Mesendoderm (in vitro differentiated cells): ENCODE data around the gene MAFB. TPM values are rescaled to one million over a fixed set of nuclear protein-coding genes. Genes with fewer than 3 reads are reported as not detected.
A peak's percentile ranks its signal among the peaks of the same experiment; 100 is the strongest.
"Not testable (repeated sequence)": the region's sequence is repeated elsewhere in the genome, so short reads cannot be mapped to it uniquely, and the experiment has no call there.

Source experiments
- DNase-seq: peaks from one replicate; pipeline ENCODE4 v3.0.0; 2013
- H2AK5ac ChIP-seq: 2 replicates; pipeline ENCODE4 v1.6.1; 2013; ENCODE audit warnings: low read length, inconsistent platforms
- H2BK120ac ChIP-seq: 2 replicates; pipeline ENCODE4 v1.6.1; 2013; ENCODE audit warnings: low read depth, mild to moderate bottlenecking, low read length, moderate library complexity, mixed read lengths
- H2BK15ac ChIP-seq: replicated peaks from 2 replicates; pipeline ENCODE4 v1.6.1; 2013; ENCODE audit warnings: low read depth, mild to moderate bottlenecking, moderate library complexity
- H2BK5ac ChIP-seq: 2 replicates; pipeline ENCODE4 v1.6.1; 2013; ENCODE audit warnings: low read length, inconsistent platforms
- H3K18ac ChIP-seq: 2 replicates; pipeline ENCODE4 v1.6.1; 2013; ENCODE audit warnings: mild to moderate bottlenecking, low read length, mixed read lengths
- H3K23ac ChIP-seq: one replicate; pipeline ENCODE4 v1.6.1; 2013; ENCODE audit warnings: low read length
- H3K27ac ChIP-seq: 2 replicates; pipeline ENCODE4 v1.5.1; 2013; ENCODE audit warnings: low read depth, mild to moderate bottlenecking, inconsistent platforms, low read length, moderate library complexity
- H3K27me3 ChIP-seq: 2 replicates; pipeline ENCODE4 v1.6.1; 2013; ENCODE audit warnings: low read length, control low read depth, mild to moderate bottlenecking, inconsistent platforms; ENCODE audit not compliant: insufficient read depth, poor library complexity
- H3K36me3 ChIP-seq: 2 replicates; pipeline ENCODE4 v1.6.1; 2013; ENCODE audit warnings: low read length, inconsistent platforms; ENCODE audit not compliant: control insufficient read depth, insufficient read depth
- H3K4ac ChIP-seq: one replicate; pipeline ENCODE4 v1.6.1; 2013; ENCODE audit warnings: low read depth, mild to moderate bottlenecking, low read length, moderate library complexity
- H3K4me1 ChIP-seq: 2 replicates; pipeline ENCODE4 v1.6.1; 2013; ENCODE audit warnings: low read depth, low read length, inconsistent platforms; ENCODE audit not compliant: control insufficient read depth
- H3K4me2 ChIP-seq: 2 replicates; pipeline ENCODE4 v1.6.1; 2013; ENCODE audit warnings: low read length
- H3K4me3 ChIP-seq: 2 replicates; pipeline ENCODE4 v1.5.1; 2013; ENCODE audit warnings: mild to moderate bottlenecking, low read length
- H3K56ac ChIP-seq: one replicate; pipeline ENCODE4 v1.6.1; 2013; ENCODE audit warnings: low read length
- H3K79me1 ChIP-seq: 2 replicates; pipeline ENCODE4 v1.6.1; 2013; ENCODE audit warnings: low read length, inconsistent platforms
- H3K79me2 ChIP-seq: 2 replicates; pipeline ENCODE4 v1.6.1; 2013; ENCODE audit warnings: mild to moderate bottlenecking, low read length; ENCODE audit not compliant: control insufficient read depth, insufficient read depth
- H3K9ac ChIP-seq: 2 replicates; pipeline ENCODE4 v1.6.1; 2013; ENCODE audit warnings: low read length, inconsistent platforms
- H4K5ac ChIP-seq: one replicate; pipeline ENCODE4 v1.6.1; 2013; ENCODE audit warnings: low read length
- H4K8ac ChIP-seq: one replicate; pipeline ENCODE4 v1.6.1; 2013; ENCODE audit warnings: low read depth, mild to moderate bottlenecking, control low read depth, low read length, moderate library complexity
- WGBS: extraction: QIAGEN DNeasy Blood & Tissue Kit; methylation state at CpG from one replicate; pipeline ENCODE4 v1.1.7; 2013; ENCODE audit warnings: low lambda C conversion rate, missing lambda C conversion rate; ENCODE audit not compliant: insufficient coverage; ENCODE audit errors: extremely low coverage; 5-methylcytosine and 5-hydroxymethylcytosine counted together
- polyA plus RNA-seq, 2 experiments: library from polyadenylated mRNA; stranded (reverse); fragments of 200-250 nt; gene quantifications; one replicate each; pipeline ENCODE4 v1.2.3, GENCODE V29; 2013

The MAFB gene
- polyA plus RNA-seq (2013, experiment 1 of 2), result 5.2 TPM
- polyA plus RNA-seq (2013, experiment 2 of 2), result 4.7 TPM

DNA sequence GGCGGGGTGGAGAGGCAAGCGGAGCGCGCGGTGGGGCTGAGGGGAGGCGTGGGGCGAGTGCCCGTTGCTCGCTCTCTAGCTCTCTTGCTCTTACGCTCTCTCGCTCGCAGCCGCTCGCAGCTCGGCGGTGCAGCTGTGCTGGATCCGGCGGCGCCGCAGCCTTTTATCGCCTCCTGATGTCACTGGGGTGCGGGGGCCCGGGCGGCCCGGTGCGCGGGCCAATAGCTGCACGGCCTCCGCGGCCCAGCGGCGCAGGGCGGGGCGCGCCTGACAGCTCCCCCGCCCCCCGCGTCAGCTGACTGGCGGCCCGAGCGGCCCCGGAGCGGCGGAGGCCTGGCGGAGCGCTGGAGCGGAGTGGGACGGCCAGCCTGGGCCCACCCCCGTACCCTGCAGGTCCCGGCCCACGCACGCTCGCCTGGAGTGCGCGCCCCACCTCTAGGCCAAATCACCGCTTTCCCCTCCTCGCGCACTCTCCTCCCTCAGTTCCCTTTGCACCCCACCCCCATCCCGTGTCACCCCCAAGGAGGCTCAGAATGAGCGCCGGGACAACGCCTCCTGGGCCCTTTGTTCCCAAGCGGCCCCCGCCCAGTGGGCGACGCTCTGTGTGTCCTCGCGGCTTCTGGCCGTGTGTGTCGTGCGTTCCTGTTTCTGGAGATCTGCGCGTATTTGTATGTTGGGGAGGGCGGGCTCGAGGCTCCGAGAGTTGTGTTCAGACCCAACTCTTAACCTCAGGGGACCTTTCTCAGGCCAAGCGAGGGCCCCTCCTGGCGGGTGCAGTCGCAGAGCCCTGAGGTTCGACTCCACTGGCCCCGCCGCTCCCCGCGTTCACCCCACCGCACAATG is at the start of gene MAFB:
Gene MAFB (minus strand): TSS at position 137 of the 843 bp plus-strand sequence. CDS start 386 bp downstream, outside the sequence.
- Histone ChIP-seq H3K4me1 (no peaks in the 10 kb centered on the region), H2BK5ac (no peak within 1 kb of the TSS), H2BK120ac (no peak within 1 kb of the TSS), H3K4ac (peak within 1 kb of the TSS; percentile 49), H2AK5ac (no peak within 1 kb of the TSS), H3K56ac (peak within 1 kb of the TSS; percentile 87), H3K27ac (no peak within 1 kb of the TSS), H4K5ac (no peak within 1 kb of the TSS), H4K8ac (no peak within 1 kb of the TSS), H2BK15ac (no peak within 1 kb of the TSS), H3K4me3 (peak within 1 kb of the TSS; percentile 24), H3K18ac (peak within 1 kb of the TSS; percentile 28), H3K27me3 (peaks cover 73% of the 10 kb centered on the region), H3K9ac (peak within 1 kb of the TSS; percentile 81), H3K36me3 (no peaks in the 10 kb centered on the region), H3K23ac (no peak within 1 kb of the TSS), H3K4me2 (peak within 1 kb of the TSS; percentile 98), H3K79me2 (no peaks in the 10 kb centered on the region), H3K79me1 (no peaks in the 10 kb centered on the region)
- no CpG with 5 or more reads among the region's 85 CpGs for WGBS
- DNase-seq, result peak; percentile 88

DNA sequence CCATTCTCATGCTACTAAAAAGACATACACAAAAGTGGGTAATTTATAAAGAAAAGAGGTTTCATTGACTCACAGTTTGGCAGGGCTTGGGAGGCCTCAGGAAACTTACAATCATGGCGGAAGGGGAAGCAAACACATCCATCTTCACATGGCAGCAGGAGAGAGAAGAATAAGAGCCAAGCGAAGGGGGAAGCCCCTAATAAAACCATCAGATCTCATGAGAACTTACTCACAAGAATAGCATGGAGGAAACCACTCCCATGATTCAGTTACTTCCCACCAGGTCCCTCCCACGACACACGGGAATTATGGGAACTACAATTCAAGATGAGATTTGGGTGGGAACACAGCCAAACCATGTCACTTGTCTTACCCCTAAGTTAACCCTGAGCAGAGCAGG is 47.4 kb upstream of the MAFB start:
- not testable (repeated sequence) for H4K5ac ChIP-seq, H3K27ac ChIP-seq, H3K4me3 ChIP-seq, H3K79me2 ChIP-seq, H3K18ac ChIP-seq, H3K23ac ChIP-seq, H3K56ac ChIP-seq, H3K9ac ChIP-seq, H3K4ac ChIP-seq, H2BK15ac ChIP-seq, DNase-seq, H3K4me1 ChIP-seq, H4K8ac ChIP-seq, H2BK120ac ChIP-seq, H3K79me1 ChIP-seq, H3K27me3 ChIP-seq, H2BK5ac ChIP-seq, H2AK5ac ChIP-seq, H3K36me3 ChIP-seq, H3K4me2 ChIP-seq
- no CpG with 5 or more reads among the region's 4 CpGs for WGBS

DNA sequence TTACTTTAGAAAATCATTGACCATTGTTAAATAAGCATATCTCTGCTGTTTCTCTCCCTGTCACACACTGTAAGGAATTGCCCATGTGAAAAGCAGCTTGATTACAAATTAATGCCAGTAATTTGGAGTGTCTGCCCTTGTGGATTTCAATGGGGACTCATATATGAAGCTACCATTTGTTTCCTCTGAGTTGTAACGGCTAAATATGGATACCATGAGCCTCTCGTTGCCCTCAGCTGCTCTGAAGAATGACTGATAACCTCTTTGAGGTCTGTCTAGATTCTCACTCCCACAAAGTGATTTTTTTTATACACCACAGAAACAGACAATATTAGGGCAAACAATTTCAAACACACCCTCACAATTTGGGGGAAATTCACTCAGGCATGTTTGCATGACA is 40.0 kb upstream of the MAFB start:
- H3K27ac ChIP-seq, result no peak overlapping the region
- H3K18ac ChIP-seq, result no peak overlapping the region
- H3K4ac ChIP-seq, result no peak overlapping the region
- H4K5ac ChIP-seq, result no peak overlapping the region
- no peak overlapping the region for H2BK120ac ChIP-seq
- no peaks in the 10 kb centered on the region for H3K79me2 ChIP-seq
- H3K9ac ChIP-seq, result no peak overlapping the region
- H3K4me2 ChIP-seq, result no peak overlapping the region
- no peaks in the 10 kb centered on the region for H3K27me3 ChIP-seq
- no peak overlapping the region for H2BK15ac ChIP-seq
- H3K36me3 ChIP-seq, result no peaks in the 10 kb centered on the region
- no peak overlapping the region for H3K4me3 ChIP-seq
- H2BK5ac ChIP-seq, result no peak overlapping the region
- no peak overlapping the region for H3K56ac ChIP-seq
- H4K8ac ChIP-seq, result no peak overlapping the region
- H2AK5ac ChIP-seq, result no peak overlapping the region
- no peaks in the 10 kb centered on the region for H3K4me1 ChIP-seq
- H3K79me1 ChIP-seq, result no peaks in the 10 kb centered on the region
- H3K23ac ChIP-seq, result no peak overlapping the region
- no peak for DNase-seq
- no CpG with 5 or more reads among the region's 2 CpGs for WGBS

GRCh38 chr20:40728470-40728869 is 39.4 kb upstream of the MAFB start:
- no CpG with 5 or more reads among the region's 1 CpG for WGBS
- H3K27me3 ChIP-seq, result no peaks in the 10 kb centered on the region
- no peak overlapping the region for H4K5ac ChIP-seq
- no peak overlapping the region for H3K23ac ChIP-seq
- no peak overlapping the region for H3K4ac ChIP-seq
- no peak overlapping the region for H3K56ac ChIP-seq
- H2BK5ac ChIP-seq, result no peak overlapping the region
- no peak overlapping the region for H2BK15ac ChIP-seq
- H4K8ac ChIP-seq, result no peak overlapping the region
- no peaks in the 10 kb centered on the region for H3K79me1 ChIP-seq
- no peaks in the 10 kb centered on the region for H3K4me1 ChIP-seq
- no peak overlapping the region for H3K18ac ChIP-seq
- no peak overlapping the region for H3K4me3 ChIP-seq
- no peak overlapping the region for H2BK120ac ChIP-seq
- no peak overlapping the region for H3K9ac ChIP-seq
- H3K4me2 ChIP-seq, result no peak overlapping the region
- no peak overlapping the region for H3K27ac ChIP-seq
- no peaks in the 10 kb centered on the region for H3K79me2 ChIP-seq
- no peak for DNase-seq
- no peak overlapping the region for H2AK5ac ChIP-seq
- no peaks in the 10 kb centered on the region for H3K36me3 ChIP-seq

GRCh38 chr20:40727960-40728359 is 38.9 kb upstream of the MAFB start:
- H2AK5ac ChIP-seq, result no peak overlapping the region
- no peaks in the 10 kb centered on the region for H3K79me2 ChIP-seq
- H2BK5ac ChIP-seq, result no peak overlapping the region
- no peak for DNase-seq
- no peak overlapping the region for H3K23ac ChIP-seq
- no peak overlapping the region for H3K27ac ChIP-seq
- H3K4me2 ChIP-seq, result no peak overlapping the region
- H4K8ac ChIP-seq, result no peak overlapping the region
- H3K9ac ChIP-seq, result no peak overlapping the region
- no peaks in the 10 kb centered on the region for H3K36me3 ChIP-seq
- H3K4me1 ChIP-seq, result no peaks in the 10 kb centered on the region
- H3K4ac ChIP-seq, result no peak overlapping the region
- no peak overlapping the region for H2BK120ac ChIP-seq
- no peak overlapping the region for H4K5ac ChIP-seq
- H3K56ac ChIP-seq, result no peak overlapping the region
- H3K4me3 ChIP-seq, result no peak overlapping the region
- H3K79me1 ChIP-seq, result no peaks in the 10 kb centered on the region
- H3K18ac ChIP-seq, result no peak overlapping the region
- no peaks in the 10 kb centered on the region for H3K27me3 ChIP-seq
- H2BK15ac ChIP-seq, result no peak overlapping the region

- Histone ChIP-seq H3K4ac (no peak overlapping the region), H3K36me3 (no peaks in the 10 kb centered on the region), H3K56ac (no peak overlapping the region), H3K4me1 (no peaks in the 10 kb centered on the region), H4K8ac (no peak overlapping the region), H2BK5ac (no peak overlapping the region), H3K18ac (no peak overlapping the region), H2BK120ac (no peak overlapping the region), H2AK5ac (no peak overlapping the region), H3K79me1 (no peaks in the 10 kb centered on the region), H3K4me3 (no peak overlapping the region), H4K5ac (no peak overlapping the region), H3K27ac (no peak overlapping the region), H3K9ac (no peak overlapping the region), H3K27me3 (no peaks in the 10 kb centered on the region), H2BK15ac (no peak overlapping the region), H3K79me2 (no peaks in the 10 kb centered on the region), H3K23ac (no peak overlapping the region), H3K4me2 (no peak overlapping the region)
- no peak for DNase-seq
- no CpG with 5 or more reads among the region's 3 CpGs for WGBS
Measured at GRCh38 chr20:40726776-40727175, 37.7 kb upstream of the MAFB start.
